Umbilical cord (tissue), 2 donors: Measurements from ENCODE around the gene MSI2. TPM values are rescaled to one million over a fixed set of nuclear protein-coding genes. Genes with fewer than 3 reads are reported as not detected.
A peak's percentile ranks its signal among the peaks of the same experiment; 100 is the strongest.

Experiments used
- DNase-seq: peaks from one replicate; pipeline ENCODE4 v3.0.0-alpha.2; 2015; ENCODE audit warnings: low spot score
- total RNA-seq: library from RNA; depleted of rRNA; stranded (reverse); fragments of >200 nt; gene quantifications from one replicate; pipeline ENCODE4 v1.2.3, GENCODE V29; 2014; ENCODE audit warnings: low replicate concordance; ENCODE audit not compliant: insufficient read depth

The MSI2 gene
- total RNA-seq, 1 donor from 2014 or later = 62.6 TPM

- no peak for DNase-seq
Measured at GRCh38 chr17:57315061-57316015, 59.0 kb downstream of the MSI2 start.

GRCh38 chr17:57316361-57316760 is 60.0 kb downstream of the MSI2 start:
- no peak for DNase-seq

DNA sequence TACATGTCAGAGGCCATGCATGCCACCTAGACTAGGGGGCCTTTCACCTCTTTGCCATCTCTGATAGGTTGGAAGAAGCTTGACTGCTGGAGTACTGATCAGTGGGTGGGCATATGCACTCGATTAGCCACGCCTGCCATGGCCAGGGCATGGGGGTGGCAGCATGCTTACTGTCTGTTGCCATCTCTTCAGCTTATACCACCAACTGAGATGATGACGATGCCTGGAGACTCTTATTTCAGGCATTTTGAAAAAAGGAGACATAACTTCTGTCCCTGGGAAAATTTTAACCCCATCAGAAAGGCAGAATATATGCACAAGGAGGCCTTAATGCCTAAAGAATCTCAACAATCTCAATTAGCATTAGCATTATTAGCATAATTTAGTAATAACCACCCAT is 60.8 kb downstream of the MSI2 start:
- DNase-seq = no peak

GRCh38 chr17:57318913-57319312 is 62.6 kb downstream of the MSI2 start:
- DNase-seq = no peak

DNA sequence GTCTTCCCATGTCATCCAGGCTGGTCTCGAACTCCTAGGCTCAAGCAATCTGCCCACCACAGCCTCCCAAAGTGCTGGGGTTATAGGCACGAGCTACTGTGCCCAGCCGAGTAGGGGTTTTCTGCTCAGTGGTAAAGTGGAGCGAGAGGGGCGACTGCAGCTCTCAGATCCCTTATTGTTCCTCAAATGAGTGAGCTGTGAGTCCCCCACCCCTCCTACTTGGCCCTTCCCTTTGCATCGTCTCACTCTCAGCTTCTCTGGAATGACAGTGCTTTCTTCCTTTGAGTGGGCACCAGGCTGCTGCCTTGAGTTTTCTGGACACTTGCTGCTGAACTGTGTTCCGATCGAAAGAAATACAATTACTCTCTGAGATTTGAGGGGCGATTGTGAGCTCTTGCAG is 63.5 kb downstream of the MSI2 start:
- DNase-seq = no peak

DNA sequence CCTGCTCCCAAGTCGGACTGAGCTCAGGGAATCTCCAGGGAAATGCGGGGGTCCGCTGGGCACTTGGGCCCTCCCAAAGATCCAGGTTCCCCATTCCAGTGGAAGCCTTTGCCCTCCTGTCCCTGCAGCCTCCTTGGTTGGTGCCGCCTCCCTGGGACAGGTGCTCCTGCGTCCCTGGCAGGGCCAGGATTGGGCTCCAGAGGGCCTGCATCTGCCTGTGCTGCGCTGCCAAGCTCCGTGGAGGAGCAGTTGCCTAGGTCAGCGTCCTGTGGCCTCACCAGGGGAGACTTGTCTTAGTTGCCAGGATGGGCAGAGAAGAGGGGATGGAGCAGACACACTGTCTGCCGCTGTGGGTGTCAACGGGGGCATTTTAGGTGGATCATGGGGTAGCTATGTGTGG is 67.1 kb downstream of the MSI2 start:
- no peak for DNase-seq

DNA sequence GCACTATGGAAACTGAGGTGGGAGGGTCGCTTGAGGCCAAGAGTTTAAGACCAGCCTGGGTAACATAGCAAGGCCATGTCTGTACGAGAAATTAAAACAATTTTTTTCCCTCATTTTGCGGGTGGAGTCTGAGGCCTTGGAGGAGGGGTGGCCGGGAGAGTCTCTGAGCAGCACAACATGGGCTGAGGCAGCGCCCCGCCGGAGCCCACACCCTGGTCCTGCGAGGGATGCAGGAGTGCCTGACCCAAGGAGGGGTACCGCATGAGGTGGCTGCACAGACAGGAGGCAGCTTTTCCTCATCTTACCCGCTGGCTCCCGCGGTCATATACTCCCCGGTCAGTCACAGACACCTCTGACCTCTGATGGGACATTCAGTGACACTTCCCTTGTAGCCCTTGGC is 67.7 kb downstream of the MSI2 start:
- DNase-seq = no peak

GRCh38 chr17:57324631-57325030 is 68.3 kb downstream of the MSI2 start:
- DNase-seq = no peak

GRCh38 chr17:57326336-57326735 is 70.0 kb downstream of the MSI2 start:
- no peak for DNase-seq

DNA sequence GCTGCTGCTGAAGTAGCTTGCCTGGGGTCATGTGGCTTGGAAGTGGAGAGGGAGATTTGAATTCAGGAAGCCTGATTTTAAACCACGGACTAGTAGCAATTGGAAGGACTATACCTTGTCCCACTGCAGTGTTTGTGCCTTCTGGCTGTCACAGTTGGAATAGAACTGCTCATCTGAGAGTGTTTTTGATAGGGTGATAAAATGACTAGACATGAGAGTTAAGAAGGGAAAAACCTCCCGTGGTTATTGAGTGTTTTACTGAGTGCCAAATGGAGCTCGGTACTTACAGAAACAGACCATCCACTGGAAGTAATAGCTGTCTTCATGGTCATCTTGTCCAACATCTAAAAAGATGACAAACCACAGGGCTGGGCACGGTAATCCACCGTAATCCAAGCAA is 70.4 kb downstream of the MSI2 start:
- DNase-seq = no peak

DNA sequence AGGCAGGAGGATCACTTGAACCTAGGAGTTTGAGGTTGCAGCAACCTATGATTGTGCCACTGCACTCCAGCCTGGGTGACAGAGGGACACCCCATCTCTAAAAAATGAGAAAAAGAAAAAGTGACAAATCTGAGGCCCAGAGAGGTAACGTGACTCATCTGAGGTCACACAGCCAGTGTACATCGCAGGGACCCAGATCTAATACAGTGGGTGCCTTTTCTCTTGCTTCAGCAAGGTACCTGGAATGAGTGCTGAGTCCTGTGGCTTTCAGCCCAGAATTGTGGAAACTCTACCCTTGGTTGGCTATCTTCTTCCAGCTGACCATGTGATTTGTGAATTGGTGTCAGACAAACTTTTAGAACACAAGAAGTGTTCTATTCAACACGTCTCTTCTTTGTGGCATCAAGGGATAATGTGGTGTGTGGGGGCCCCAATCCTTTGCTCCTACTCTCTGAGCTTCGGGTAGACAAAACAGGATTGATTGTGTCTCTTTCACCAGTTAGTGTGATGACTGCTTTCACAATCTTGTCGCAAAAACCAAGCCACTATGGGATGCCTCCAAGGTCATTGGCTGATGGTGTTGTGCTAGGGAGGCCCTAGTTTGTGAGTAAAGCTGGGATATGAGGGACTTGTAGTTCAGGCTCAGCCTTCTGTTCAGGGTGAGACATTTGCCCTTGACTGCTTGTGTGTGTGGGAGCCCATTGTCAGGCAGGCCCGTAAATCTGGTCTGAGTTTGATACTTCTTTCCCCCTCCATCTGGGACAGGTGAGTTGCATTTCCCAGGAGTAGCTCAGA is 71.0 kb downstream of the MSI2 start:
- no peak for DNase-seq

GRCh38 chr17:57328109-57328882 is 72.0 kb downstream of the MSI2 start:
- no peak for DNase-seq

DNA sequence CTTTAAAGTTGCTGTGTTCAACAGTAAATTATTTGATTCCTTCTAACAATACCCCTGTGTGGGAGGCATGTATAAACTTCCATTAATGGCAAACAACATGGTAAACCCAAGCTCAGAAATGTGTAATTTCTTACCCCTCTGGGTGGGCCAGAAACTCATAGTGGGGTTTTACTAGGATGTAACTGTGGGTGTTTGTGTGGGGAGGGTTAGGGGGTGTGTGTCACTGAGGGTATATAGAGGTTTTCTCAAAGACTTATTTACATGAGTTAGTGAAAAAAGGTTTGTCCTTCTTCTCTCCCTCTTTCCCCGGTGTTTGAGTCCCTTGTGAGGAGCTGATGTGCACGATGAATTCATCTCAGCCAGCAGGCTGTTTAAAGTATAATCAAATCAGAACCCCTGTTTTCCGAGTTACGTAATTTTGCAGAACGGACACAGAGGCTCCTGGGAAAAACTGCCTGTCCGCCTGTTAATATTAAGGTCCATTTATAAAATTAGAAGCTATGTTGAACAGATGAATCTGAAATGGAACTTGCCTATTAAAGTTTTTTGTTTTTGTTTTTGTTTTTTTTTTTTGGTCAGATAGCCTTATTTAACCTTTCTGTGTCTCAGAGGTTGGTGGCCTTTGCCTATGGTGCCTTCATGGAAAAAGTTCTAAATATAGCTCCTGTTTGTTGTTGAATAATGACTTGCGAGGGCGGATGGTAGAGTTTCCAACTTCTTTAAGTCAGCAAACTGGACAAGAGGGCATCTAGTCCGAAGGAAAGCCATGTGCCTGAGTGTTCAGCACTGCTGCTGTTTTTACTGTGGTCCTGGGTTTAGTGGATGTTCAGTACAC is 73.3 kb downstream of the MSI2 start:
- peak; percentile 8 for DNase-seq

GRCh38 chr17:57330587-57330986 is 74.3 kb downstream of the MSI2 start:
- DNase-seq = no peak

GRCh38 chr17:57331423-57331822 is 75.1 kb downstream of the MSI2 start:
- DNase-seq = no peak

DNA sequence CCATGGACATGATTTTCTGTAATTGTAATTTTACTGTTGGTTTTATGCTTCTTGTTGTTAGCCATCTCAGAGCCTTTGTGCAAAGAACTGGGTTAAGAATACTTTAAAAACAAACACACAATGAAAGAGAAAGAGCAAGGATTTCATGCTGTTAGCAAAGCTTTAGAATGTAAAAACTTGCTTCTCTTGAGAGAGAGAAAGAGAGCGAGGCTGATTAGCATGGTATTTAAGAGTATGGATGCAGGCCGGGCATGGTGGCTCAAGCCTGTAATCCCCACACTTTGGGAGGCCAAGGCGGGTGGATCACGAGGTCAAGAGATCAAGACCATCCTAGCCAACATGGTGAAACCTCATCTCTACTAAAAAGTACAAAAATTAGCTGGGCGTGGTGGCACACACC is 76.2 kb downstream of the MSI2 start:
- DNase-seq = no peak

- no peak for DNase-seq
Measured at GRCh38 chr17:57335195-57335792, 79.0 kb downstream of the MSI2 start.

DNA sequence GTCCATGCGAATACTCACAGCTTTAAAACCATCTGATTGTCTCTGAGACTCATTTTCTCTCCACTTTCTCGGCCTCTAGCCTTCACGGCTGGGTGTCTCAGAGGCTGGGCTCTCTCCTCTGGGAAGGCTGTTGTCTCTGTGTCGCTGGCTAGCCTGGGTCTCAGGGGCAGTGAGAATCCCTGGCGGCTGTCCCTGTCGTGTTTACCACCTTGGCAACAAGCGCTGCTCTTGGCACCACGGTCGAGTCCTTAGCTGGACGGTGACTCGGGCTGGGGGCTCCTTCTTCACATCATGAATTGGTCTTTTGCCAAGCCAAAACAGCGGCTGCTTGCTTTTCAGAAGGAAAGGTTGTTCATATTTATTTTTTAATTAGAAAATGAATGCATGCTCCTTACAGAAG is 81.1 kb downstream of the MSI2 start:
- no peak for DNase-seq

- DNase-seq = no peak
Measured at GRCh38 chr17:57338257-57338914, 82.1 kb downstream of the MSI2 start.
